Adrenal gland (tissue), 12 donors: ENCODE measurements around the gene CCDC3. TPM values are rescaled to one million over a fixed set of nuclear protein-coding genes. Genes with fewer than 3 reads are reported as not detected.
A peak's percentile ranks its signal among the peaks of the same experiment; 100 is the strongest.

ENCODE experiments used
- DNase-seq, 7 donors: peaks; one replicate each; pipeline ENCODE4 v3.0.0-alpha.2; 2019 to 2020
- H3K27ac ChIP-seq, 5 donors: fragments of 200-600 bp; sonication (generic) in 4 of 5; 1 replicate in 3 of 5; 2 replicates in 2 of 5; pipeline versions ENCODE4 v1.5.1 to v1.8.0; 2016 to 2020; ENCODE audit warnings: mild to moderate bottlenecking in 1 of 5
- H3K27me3 ChIP-seq: fragments of 200-600 bp; 2 replicates; pipeline ENCODE4 v1.8.0; 2021
- H3K36me3 ChIP-seq, 2 donors: fragments of 200-600 bp; replicated peaks in 1 of 2; 1 replicate in 1 of 2; 2 replicates in 1 of 2; pipeline versions ENCODE4 v1.5.1 to v1.8.0; 2018 to 2022
- H3K4me1 ChIP-seq, 2 donors: fragments of 200-600 bp; replicated peaks in 1 of 2; 1 replicate in 1 of 2; 2 replicates in 1 of 2; pipeline versions ENCODE4 v1.5.1 to v1.8.0; 2018 to 2021
- H3K4me3 ChIP-seq, 4 donors: fragments of 200-600 bp; sonication (generic) in 3 of 4; one replicate each; pipeline ENCODE4 v1.5.1; 2016 to 2018
- H3K9me3 ChIP-seq, 3 donors: fragments of 200-600 bp; sonication (generic) in 1 of 3; replicated peaks in 1 of 3; 1 replicate in 2 of 3; 2 replicates in 1 of 3; pipeline versions ENCODE4 v1.5.1 to v1.8.0; 2016 to 2021
- POLR2A ChIP-seq, 2 donors: fragments of 450-650 bp; IDR thresholded peaks; one replicate each; pipeline ENCODE4 v1.6.1; 2017; ENCODE audit warnings: antibody characterized with exemption in 2 of 2, mild to moderate bottlenecking in 2 of 2, moderate library complexity in 1 of 2
- WGBS, 4 donors: extraction: QIAGEN DNeasy Blood & Tissue Kit in 2 of 4; methylation state at CpG; one replicate each; pipeline versions ENCODE4 v1.1.5 to v1.1.7; 2013 to 2017; 5-methylcytosine and 5-hydroxymethylcytosine counted together
- intact Hi-C, 2 donors: fragments of 100-400 bp; cut with DNase I; formaldehyde crosslinking; loops; one replicate each; pipeline versions ENCODE4 v1.14.1 to v1.15.0; 2022 to 2023
- polyA plus RNA-seq, 3 donors: library from polyadenylated mRNA; stranded (reverse); fragments of 200-250 nt in 2 of 3; fragments of 350-450 nt in 1 of 3; fragmentation: Illumina TruSeq in 1 of 3; extraction: RNeasy Lipid Tissue Mini Kit (QIAGEN cat#74804) in 1 of 3; gene quantifications; one replicate each; pipeline ENCODE4 v1.2.3, GENCODE V29; 2013 to 2014
- total RNA-seq, 9 donors: library from RNA; depleted of rRNA in 4 of 9; stranded (reverse); fragments of >200 nt in 4 of 9; fragments of 120-200 nt in 1 of 9; fragmentation: NEBNext Ultra II Directional in 1 of 9; extraction: Animal tissue kit (Norgen Biotek cat#: 25700) in 1 of 9; gene quantifications; one replicate each; pipeline versions ENCODE4 v1.1.0 to v1.2.4, GENCODE V29; 2013 to 2023
- TF ChIP-seq, protein P1 (sequence below), 6 experiments: fragments of 450-650 bp in 4 of 6; fragments of 200-600 bp in 2 of 6; sonication (generic) in 1 of 6; IDR thresholded peaks; 1 replicate in 5 of 6; 2 replicates in 1 of 6; pipeline versions ENCODE4 v1.5.1 to v1.8.0; 2016 to 2021; ENCODE audit warnings: antibody characterized with exemption in 6 of 6, mild to moderate bottlenecking in 2 of 6, moderate library complexity in 1 of 6
- donor health status: healthy with polysubstance abuse.
- donor health status: Bipolar disorder and iron deficiency.
- donor health status: DM: yes; HTN: yes; CAD: no.
- donor health status: DM: no; HTN: no; CAD: no.
- donor health status: DM: no; HTN: no; CAD: no.
- donor health status: DM: yes; HTN: yes; CAD: no.

CCDC3 gene
- total and polyA plus RNA-seq, 12 donors, result 1.6 to 9.9 (median 5.8) TPM

DNA sequence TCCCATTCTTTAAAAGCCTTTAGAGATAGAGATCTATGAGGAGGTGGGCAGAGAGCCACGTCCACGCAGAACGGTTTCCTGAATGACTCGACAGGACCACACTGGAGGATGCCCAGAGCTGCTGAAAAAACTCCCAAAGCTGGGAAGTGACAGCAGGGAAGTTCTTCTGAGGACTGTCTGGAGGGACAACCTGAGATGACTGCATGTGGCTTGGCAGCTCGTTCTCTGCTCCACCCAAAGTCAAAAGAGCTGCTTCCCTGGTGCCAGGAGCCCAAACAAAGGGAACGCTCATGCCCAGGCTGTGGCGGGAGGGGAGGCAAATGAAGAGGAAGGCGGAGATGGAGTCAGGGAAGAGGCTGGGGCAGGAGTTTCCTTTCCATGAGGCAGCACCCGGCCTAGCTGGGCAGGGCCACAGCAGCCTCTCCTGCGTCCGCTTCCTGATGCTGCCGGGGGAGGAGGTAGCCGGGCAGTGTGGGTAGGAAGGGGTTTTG, 95.4 kb downstream of the CCDC3 start:
- Histone ChIP-seq H3K9me3 (no peaks in the 10 kb centered on the region), H3K36me3 (no peaks in the 10 kb centered on the region), H3K27ac (no peak overlapping the region), H3K27me3 (no peaks in the 10 kb centered on the region), H3K4me1 (peaks cover 0 to 3% of the 10 kb centered on the region in 2 donors), H3K4me3 (no peak overlapping the region)
- no peak for TF ChIP-seq POLR2A (IDR thresholded peaks at IDR 0.05)
- TF ChIP-seq, protein P1, sequence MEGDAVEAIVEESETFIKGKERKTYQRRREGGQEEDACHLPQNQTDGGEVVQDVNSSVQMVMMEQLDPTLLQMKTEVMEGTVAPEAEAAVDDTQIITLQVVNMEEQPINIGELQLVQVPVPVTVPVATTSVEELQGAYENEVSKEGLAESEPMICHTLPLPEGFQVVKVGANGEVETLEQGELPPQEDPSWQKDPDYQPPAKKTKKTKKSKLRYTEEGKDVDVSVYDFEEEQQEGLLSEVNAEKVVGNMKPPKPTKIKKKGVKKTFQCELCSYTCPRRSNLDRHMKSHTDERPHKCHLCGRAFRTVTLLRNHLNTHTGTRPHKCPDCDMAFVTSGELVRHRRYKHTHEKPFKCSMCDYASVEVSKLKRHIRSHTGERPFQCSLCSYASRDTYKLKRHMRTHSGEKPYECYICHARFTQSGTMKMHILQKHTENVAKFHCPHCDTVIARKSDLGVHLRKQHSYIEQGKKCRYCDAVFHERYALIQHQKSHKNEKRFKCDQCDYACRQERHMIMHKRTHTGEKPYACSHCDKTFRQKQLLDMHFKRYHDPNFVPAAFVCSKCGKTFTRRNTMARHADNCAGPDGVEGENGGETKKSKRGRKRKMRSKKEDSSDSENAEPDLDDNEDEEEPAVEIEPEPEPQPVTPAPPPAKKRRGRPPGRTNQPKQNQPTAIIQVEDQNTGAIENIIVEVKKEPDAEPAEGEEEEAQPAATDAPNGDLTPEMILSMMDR (IDR thresholded peaks at IDR 0.05), result no peak
- intact Hi-C loops, result loop anchor here in 1 of 2 donors (10.0 kb wide), 1 partner anchor 169 kb away; no protein-coding TSS in a partner anchor
- 76 to 88% (median 77%) methylated on average over 13 of the region's 13 CpGs for WGBS, 4 donors
- peak in 1 of 7 donors; percentile 23 for DNase-seq

DNA sequence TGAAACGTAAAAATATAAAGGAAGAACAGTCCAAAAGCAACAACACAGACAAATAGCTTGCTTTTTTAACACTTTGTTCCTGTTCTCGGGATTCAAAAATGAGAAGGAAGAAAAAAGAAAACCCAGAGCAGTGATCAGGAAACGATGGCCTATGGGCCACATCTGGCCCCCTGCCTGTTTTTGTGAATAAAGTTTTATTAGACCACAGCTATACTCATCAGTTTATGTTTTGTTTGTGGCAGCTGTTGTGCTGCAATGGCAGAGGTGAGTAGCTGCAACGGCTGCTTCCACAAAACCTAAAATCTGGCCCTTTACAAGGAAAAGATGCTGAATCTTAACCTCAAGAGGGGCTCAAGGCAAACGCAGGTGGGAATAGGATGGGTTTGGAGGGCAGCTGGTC, 96.4 kb downstream of the CCDC3 start:
- TF ChIP-seq, protein P1 (IDR thresholded peaks at IDR 0.05), result no peak
- TF ChIP-seq POLR2A (IDR thresholded peaks at IDR 0.05), result no peak
- Histone ChIP-seq H3K27me3 (no peaks in the 10 kb centered on the region), H3K36me3 (no peaks in the 10 kb centered on the region), H3K27ac (no peak overlapping the region), H3K9me3 (no peaks in the 10 kb centered on the region), H3K4me1 (peaks cover 0 to 3% of the 10 kb centered on the region in 2 donors), H3K4me3 (no peak overlapping the region)
- intact Hi-C loops, result loop anchor here in 1 of 2 donors (10.0 kb wide), 1 partner anchor 170 kb away; no protein-coding TSS in a partner anchor
- 64 to 75% (median 72%) methylated on average over 5 of the region's 5 CpGs for WGBS, 4 donors
- no peak for DNase-seq

DNA sequence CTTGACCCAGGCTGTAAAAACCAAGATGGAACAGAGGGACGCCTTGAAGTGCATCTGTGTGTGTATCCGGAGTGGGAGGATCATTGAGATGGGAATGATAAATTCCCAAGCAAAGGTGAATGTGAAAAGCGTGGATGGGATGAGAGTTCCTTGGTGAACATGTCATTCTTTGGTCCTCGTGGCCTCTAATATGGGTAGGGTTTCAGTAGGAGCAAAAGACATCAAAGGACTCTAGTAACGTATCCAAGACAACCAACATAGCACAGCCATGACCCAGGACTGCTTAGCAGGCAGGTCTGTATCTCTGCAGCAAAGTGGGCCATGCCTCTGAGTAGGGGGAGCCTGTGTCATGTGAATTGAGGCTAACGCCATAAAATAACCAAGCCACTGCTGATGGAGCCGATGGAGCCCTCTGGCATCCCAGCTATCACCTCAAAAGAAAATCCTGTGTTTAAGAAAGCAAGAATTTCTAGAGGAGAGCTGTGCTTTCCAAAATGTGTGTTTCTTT, 98.6 kb downstream of the CCDC3 start:
- Histone ChIP-seq H3K27ac (no peak overlapping the region), H3K27me3 (no peaks in the 10 kb centered on the region), H3K9me3 (no peaks in the 10 kb centered on the region), H3K36me3 (no peaks in the 10 kb centered on the region), H3K4me1 (peaks cover 0 to 3% of the 10 kb centered on the region in 2 donors), H3K4me3 (no peak overlapping the region)
- 69 to 86% (median 73%) methylated on average over 6 to 7 of the region's 7 CpGs for WGBS, 4 donors
- intact Hi-C loops, result loop anchor here in 1 of 2 donors (5.0 to 10.0 kb wide), 2 partner anchors 172 to 181 kb away; no protein-coding TSS in a partner anchor
- TF ChIP-seq, protein P1 (IDR thresholded peaks at IDR 0.05), result no peak
- no peak for TF ChIP-seq POLR2A (IDR thresholded peaks at IDR 0.05)
- DNase-seq, result peak in 1 of 7 donors; percentile 29

DNA sequence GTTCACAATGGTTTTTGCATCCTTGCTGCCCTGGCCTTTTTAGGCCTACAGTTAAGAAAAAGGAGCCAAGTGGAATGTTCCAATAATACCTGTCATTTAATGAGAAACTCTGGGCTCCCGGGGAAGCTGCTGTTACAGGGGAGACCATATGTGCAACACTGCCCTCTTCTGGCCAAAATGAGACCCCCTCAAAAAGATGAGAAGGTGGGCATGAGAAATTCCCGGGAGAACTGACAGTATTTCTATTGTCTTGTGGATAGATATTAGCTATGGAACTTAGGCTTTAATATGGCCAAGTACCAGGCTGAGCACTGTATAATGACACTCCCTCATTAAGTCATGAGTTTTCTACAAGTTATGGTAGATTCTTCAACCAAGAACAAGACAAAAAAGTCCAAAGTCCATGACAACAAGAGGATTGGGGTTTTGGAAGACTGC, 99.4 kb downstream of the CCDC3 start:
- Histone ChIP-seq H3K27ac (no peak overlapping the region), H3K4me1 (peaks cover 0 to 3% of the 10 kb centered on the region in 2 donors), H3K27me3 (no peaks in the 10 kb centered on the region), H3K9me3 (no peaks in the 10 kb centered on the region), H3K36me3 (no peaks in the 10 kb centered on the region), H3K4me3 (no peak overlapping the region)
- WGBS, 4 donors, result 26 to 31% (median 28%) methylated on average over 2 of the region's 2 CpGs
- peak; percentile 21 to 77 (median 50) for DNase-seq
- intact Hi-C loops, result loop anchor here in 1 of 2 donors (5.0 to 10.0 kb wide), 2 partner anchors 173 to 180 kb away; no protein-coding TSS in a partner anchor
- TF ChIP-seq, protein P1 (IDR thresholded peaks at IDR 0.05), result peak; percentile 51 to 73 (median 64)
- TF ChIP-seq POLR2A (IDR thresholded peaks at IDR 0.05), result no peak
